Measurements from ENCODE around the gene NOX5. TPM values are rescaled to one million over a fixed set of nuclear protein-coding genes. Genes with fewer than 3 reads are reported as not detected.

The NOX5 gene
- total RNA-seq, 1 donor from 2014 or later = 0.74 TPM

DNA sequence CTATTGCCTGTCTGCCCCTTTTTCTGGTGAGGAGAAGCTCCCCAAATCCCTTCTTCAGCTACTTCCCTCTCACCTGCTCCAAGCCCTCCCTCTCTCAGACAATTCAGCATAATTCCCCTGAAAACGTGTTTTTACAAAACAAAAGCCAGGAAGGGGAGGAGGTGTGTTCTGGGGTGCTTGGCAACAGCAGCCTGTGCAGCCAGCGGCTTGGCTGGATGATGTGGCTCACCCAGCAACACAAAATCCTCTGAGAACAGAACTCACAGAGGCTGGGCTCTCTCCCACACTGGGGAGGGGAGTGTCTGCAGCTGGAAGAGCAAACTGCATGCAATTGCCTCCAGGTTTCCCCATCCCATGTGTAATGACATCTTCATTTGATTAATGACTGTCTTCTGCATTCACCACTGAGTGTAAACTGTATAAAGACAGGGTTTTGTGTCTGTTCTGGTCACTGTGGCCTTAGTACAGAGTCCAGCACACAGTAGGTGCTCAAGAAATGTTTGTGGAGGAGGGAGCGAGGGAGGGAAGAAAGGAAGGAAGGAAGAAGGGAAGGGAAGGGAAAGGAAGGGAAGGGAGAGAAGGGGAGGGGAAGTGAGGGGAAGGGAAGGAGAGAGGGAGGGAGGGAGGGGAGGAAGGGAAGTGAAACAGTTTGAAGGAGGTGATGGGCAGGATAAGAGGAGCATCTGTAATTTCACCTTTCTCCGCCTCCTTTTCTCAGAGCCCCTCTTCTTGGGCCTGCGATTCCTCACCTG is 75.9 kb downstream of the NOX5 start:
- no peak overlapping the region for H3K27ac ChIP-seq
- H3K4me1 ChIP-seq = no peaks in the 10 kb centered on the region

DNA sequence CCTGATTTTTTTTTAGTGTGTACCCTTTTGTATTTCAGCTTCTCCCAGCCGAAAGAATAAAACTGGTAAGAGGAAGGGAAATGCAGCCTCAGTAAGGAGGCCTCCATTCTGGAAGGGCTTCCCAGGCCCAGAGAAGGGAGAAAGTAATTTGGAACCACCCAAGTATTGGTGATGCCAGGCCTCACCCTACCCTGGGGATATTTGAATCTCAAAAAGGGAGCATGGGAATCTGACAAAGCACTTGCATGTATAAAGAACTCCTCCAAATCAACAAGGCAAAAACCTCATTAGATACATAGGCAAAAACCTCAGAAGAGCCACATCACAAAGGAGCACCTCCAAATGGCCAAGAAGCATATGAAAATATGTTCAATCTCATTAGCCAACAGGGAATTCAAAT is 77.2 kb downstream of the NOX5 start:
- no peak for DNase-seq (ENCODE audit: extremely low spot score in 2 of 2)
- Histone ChIP-seq H3K27ac (no peak overlapping the region), H3K27me3 (no peaks in the 10 kb centered on the region), H3K4me3 (no peak overlapping the region), H3K4me1 (no peaks in the 10 kb centered on the region), H3K9me3 (no peaks in the 10 kb centered on the region), H3K36me3 (no peaks in the 10 kb centered on the region)
- no peak for TF ChIP-seq POLR2A (IDR thresholded peaks at IDR 0.05)
- no peak for TF ChIP-seq POLR2AphosphoS5 (IDR thresholded peaks at IDR 0.05; ENCODE audit: insufficient read depth in 1 of 2, low read depth in 1 of 2)
- TF ChIP-seq, protein P1, sequence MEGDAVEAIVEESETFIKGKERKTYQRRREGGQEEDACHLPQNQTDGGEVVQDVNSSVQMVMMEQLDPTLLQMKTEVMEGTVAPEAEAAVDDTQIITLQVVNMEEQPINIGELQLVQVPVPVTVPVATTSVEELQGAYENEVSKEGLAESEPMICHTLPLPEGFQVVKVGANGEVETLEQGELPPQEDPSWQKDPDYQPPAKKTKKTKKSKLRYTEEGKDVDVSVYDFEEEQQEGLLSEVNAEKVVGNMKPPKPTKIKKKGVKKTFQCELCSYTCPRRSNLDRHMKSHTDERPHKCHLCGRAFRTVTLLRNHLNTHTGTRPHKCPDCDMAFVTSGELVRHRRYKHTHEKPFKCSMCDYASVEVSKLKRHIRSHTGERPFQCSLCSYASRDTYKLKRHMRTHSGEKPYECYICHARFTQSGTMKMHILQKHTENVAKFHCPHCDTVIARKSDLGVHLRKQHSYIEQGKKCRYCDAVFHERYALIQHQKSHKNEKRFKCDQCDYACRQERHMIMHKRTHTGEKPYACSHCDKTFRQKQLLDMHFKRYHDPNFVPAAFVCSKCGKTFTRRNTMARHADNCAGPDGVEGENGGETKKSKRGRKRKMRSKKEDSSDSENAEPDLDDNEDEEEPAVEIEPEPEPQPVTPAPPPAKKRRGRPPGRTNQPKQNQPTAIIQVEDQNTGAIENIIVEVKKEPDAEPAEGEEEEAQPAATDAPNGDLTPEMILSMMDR (IDR thresholded peaks at IDR 0.05) = no peak
- intact Hi-C loops (cut with DNase I) = no loop called here

More for the DNA sequence above, 75.9 kb downstream of the NOX5 start:
- no peak for DNase-seq (ENCODE audit: extremely low spot score in 2 of 2)
- Histone ChIP-seq H3K4me3 (no peak overlapping the region), H3K9me3 (no peaks in the 10 kb centered on the region), H3K36me3 (no peaks in the 10 kb centered on the region), H3K27me3 (no peaks in the 10 kb centered on the region)
- TF ChIP-seq, protein P1 (IDR thresholded peaks at IDR 0.05) = no peak
- no peak for TF ChIP-seq POLR2AphosphoS5 (IDR thresholded peaks at IDR 0.05; ENCODE audit: insufficient read depth in 1 of 2, low read depth in 1 of 2)
- TF ChIP-seq POLR2A (IDR thresholded peaks at IDR 0.05) = no peak
- intact Hi-C loops (cut with DNase I) = no loop called here

DNA sequence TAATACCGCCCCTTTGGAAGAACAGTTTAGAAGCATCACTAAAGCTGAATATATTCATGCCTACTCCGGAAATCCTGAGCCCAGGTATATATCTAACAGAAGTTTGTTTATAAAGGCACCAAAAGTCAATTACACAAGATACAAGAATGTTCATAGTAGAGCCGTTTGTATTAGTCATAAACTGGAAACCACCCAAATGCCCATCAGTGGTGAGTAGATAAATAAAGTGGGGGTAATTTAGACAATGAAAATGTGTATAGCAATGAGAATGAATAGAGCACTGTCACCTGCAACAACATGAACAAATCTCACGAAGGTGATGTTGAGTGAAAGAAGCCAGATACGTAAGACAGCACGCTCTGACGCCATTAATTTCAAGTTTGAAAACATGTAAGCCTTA is 77.7 kb downstream of the NOX5 start:
- no peaks in the 10 kb centered on the region for H3K9me3 ChIP-seq
- no peak overlapping the region for H3K4me3 ChIP-seq
- TF ChIP-seq POLR2A (IDR thresholded peaks at IDR 0.05) = no peak
- no peak for TF ChIP-seq POLR2AphosphoS5 (IDR thresholded peaks at IDR 0.05; ENCODE audit: insufficient read depth in 1 of 2, low read depth in 1 of 2)
- TF ChIP-seq, protein P1 (IDR thresholded peaks at IDR 0.05) = no peak
- intact Hi-C loops (cut with DNase I) = no loop called here
- H3K36me3 ChIP-seq = no peaks in the 10 kb centered on the region
- no peak overlapping the region for H3K27ac ChIP-seq
- no peaks in the 10 kb centered on the region for H3K4me1 ChIP-seq
- DNase-seq (ENCODE audit: extremely low spot score in 2 of 2) = no peak
- no peaks in the 10 kb centered on the region for H3K27me3 ChIP-seq

DNA sequence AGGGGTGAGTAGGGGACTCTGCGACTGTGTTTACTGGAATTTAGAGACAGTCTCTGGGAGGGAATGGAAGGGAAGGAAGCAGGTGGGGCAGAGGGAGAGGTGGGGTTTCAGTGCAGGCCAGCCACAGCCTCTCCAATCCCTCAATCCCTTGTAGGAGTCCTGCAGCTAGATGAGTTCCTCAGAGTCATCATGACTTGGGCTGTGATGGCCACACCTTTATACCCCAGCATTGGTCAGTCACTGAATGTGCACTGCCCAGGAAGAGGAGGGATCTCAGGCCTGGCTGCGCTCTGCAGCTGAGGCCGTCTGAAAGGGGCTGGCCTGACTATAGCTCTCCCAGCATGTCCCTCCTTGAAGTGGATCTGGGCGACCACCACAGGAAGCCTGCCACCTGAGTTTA is 78.6 kb downstream of the NOX5 start:
- Histone ChIP-seq H3K36me3 (no peaks in the 10 kb centered on the region), H3K4me1 (no peaks in the 10 kb centered on the region), H3K4me3 (no peak overlapping the region), H3K27ac (no peak overlapping the region), H3K27me3 (no peaks in the 10 kb centered on the region), H3K9me3 (no peaks in the 10 kb centered on the region)
- DNase-seq (ENCODE audit: extremely low spot score in 2 of 2) = no peak
- no peak for TF ChIP-seq POLR2A (IDR thresholded peaks at IDR 0.05)
- TF ChIP-seq, protein P1 (IDR thresholded peaks at IDR 0.05) = no peak
- no peak for TF ChIP-seq POLR2AphosphoS5 (IDR thresholded peaks at IDR 0.05; ENCODE audit: insufficient read depth in 1 of 2, low read depth in 1 of 2)
- intact Hi-C loops (cut with DNase I) = no loop called here

DNA sequence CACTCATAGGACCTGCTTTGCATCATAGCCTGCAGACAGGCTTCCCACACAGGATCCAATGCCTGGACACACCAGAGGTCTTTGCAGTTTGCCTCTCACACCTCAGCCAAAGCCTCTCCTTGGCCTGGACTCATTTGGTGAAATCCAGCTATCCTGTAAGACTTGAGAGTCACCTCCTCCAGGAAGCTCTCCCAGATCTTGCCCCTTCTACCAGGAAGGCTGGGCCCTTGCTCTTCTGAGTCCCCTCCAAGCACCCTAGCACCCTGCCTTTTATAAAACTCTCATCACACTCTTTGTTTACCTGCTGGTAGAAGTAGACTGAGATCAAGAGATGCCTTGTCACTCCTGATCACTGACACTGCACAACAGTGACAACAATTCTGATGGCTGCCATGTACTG is 79.1 kb downstream of the NOX5 start:
- Histone ChIP-seq H3K27me3 (no peaks in the 10 kb centered on the region), H3K27ac (no peak overlapping the region), H3K4me3 (no peak overlapping the region), H3K9me3 (no peaks in the 10 kb centered on the region), H3K4me1 (no peaks in the 10 kb centered on the region), H3K36me3 (no peaks in the 10 kb centered on the region)
- TF ChIP-seq POLR2AphosphoS5 (IDR thresholded peaks at IDR 0.05; ENCODE audit: insufficient read depth in 1 of 2, low read depth in 1 of 2) (no peak), POLR2A (IDR thresholded peaks at IDR 0.05) (no peak)
- TF ChIP-seq, protein P1 (IDR thresholded peaks at IDR 0.05) = no peak
- no peak for DNase-seq (ENCODE audit: extremely low spot score in 2 of 2)
- intact Hi-C loops (cut with DNase I) = no loop called here

Measured in vagina (tissue), 2 donors.